Measurements from ENCODE around the gene TMEM243. TPM values are rescaled to one million over a fixed set of nuclear protein-coding genes. Genes with fewer than 3 reads are reported as not detected.
A peak's percentile ranks its signal among the peaks of the same experiment; 100 is the strongest.

The TMEM243 gene
- total and polyA plus RNA-seq, 2 donors (not counting 3 experiments of a cell fraction or from before 2014, with no cell fraction given), result 26.9 to 28.8 TPM

DNA sequence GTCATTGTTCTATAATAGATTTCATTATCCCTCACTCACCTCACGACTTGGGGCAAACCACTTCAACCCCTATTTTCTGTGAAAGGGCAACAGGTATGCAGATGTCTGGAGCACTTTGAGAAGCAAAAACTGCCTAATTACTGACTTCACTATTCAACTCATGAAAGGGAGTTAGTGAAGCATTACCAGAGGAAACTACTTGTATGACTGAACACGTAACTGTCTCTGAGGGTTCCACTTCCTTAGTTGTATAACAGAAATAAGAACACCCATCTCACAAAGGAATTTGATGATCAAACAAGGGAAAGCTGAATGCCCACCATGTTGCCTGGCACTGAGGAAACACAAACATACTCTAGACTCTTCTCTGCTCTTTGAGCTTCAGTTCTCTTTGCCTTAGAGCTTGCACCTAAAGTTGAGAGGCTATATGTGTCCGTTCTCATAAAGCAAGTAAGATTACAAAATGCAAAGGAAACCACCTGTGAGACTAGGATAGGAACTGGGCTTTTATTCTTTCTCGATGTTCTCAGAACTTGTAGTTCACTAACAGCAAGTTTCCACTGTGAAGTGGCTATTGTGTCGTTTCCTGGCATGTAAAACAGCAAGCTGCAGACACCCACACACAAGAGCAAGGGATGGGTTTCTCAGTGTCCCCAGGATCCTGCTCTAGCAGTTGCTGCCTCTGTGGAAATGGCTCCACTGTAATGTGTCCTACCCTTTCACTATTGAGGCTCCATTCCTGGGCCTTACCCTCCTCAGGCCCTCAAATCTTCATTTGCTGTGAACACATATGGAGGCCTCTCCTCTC lies 2.6 kb downstream of the TMEM243 start:
- Histone ChIP-seq H3K9me3 (replicated peaks; ENCODE audit: control insufficient read depth, insufficient read depth, low read length) (no peaks in the 10 kb centered on the region), H4K20me1 (replicated peaks; ENCODE audit: control insufficient read depth, extremely low read depth, insufficient read depth, low read length) (no peaks in the 10 kb centered on the region), H3K4me3 (replicated peaks in 1 of 3; ENCODE audit: insufficient read depth in 1 of 3, low read depth in 1 of 3, low read length in 3 of 3) (no peak overlapping the region), H3K9ac (replicated peaks; ENCODE audit: extremely low read depth, insufficient read depth, low read length) (no peak overlapping the region), H3K4me1 (ENCODE audit: control insufficient read depth, extremely low read depth, insufficient read depth, low read length) (peaks cover 18% of the 10 kb centered on the region), H3K27ac (ENCODE audit: insufficient read depth, low read depth, low read length) (no peak overlapping the region), H3K9me1 (replicated peaks; ENCODE audit: control insufficient read depth, extremely low read depth, insufficient read depth, low read length) (no peaks in the 10 kb centered on the region), H2AFZ (ENCODE audit: low read depth, low read length) (no peak overlapping the region), H3K4me2 (ENCODE audit: insufficient read depth, low read length) (no peak overlapping the region), H3K36me3 (ENCODE audit: control insufficient read depth in 2 of 2, extremely low read depth in 1 of 2, insufficient read depth in 2 of 2, low read length in 2 of 2) (no peaks in the 10 kb centered on the region), H3K27me3 (ENCODE audit: control insufficient read depth in 2 of 2, insufficient read depth in 2 of 2, low read length in 2 of 2) (peaks cover 1 to 2% of the 10 kb centered on the region in 2 experiments), H3K79me2 (ENCODE audit: control insufficient read depth, insufficient read depth, low read length) (peaks cover 37% of the 10 kb centered on the region)
- dilution Hi-C loops (cut with MboI; ENCODE audit: extremely low pct_ligation_motif_present, low sequenced_read_pairs), result no loop called here
- BruUV-seq (replicated peaks), result no TSS peak
- ChIA-PET POLR2A (no interaction called here), CTCF (interaction anchor here (1.2 to 2.8 kb wide), 4 partner anchors 9 to 289 kb away, joined by 3 to 8 read pairs (median 5); no protein-coding TSS in a partner anchor)
- peak; percentile 15 for DNase-seq (ENCODE audit: low read depth, low spot score)
- intact Hi-C loops (cut with micrococcal nuclease), result loop anchor here (5.0 kb wide), 1 partner anchor 290 kb away; no protein-coding TSS in a partner anchor
- FAIRE-seq, result no peak
- TF ChIP-seq FOS (IDR thresholded peaks at IDR 0.05; ENCODE audit: borderline replicate concordance, insufficient read depth, low read length) (no peak), JUN (IDR thresholded peaks at IDR 0.05; ENCODE audit: borderline replicate concordance, insufficient read depth, insufficient read length, low read depth) (no peak), EZH2 (IDR thresholded peaks at IDR 0.05; ENCODE audit: borderline replicate concordance, low read depth, low read length, severe bottlenecking) (no peak), MYC (IDR thresholded peaks at IDR 0.05; ENCODE audit: low read depth, low read length) (no peak), GATA2 (IDR thresholded peaks at IDR 0.05; ENCODE audit: insufficient read depth, insufficient read length, low read depth, low read length) (no peak), POLR2A (IDR thresholded peaks at IDR 0.05; ENCODE audit: low read depth, low read length) (no peak), POLR2AphosphoS5 (IDR thresholded peaks at IDR 0.05; ENCODE audit: insufficient read depth, low read depth, low read length) (no peak)
- TF ChIP-seq, protein P1, sequence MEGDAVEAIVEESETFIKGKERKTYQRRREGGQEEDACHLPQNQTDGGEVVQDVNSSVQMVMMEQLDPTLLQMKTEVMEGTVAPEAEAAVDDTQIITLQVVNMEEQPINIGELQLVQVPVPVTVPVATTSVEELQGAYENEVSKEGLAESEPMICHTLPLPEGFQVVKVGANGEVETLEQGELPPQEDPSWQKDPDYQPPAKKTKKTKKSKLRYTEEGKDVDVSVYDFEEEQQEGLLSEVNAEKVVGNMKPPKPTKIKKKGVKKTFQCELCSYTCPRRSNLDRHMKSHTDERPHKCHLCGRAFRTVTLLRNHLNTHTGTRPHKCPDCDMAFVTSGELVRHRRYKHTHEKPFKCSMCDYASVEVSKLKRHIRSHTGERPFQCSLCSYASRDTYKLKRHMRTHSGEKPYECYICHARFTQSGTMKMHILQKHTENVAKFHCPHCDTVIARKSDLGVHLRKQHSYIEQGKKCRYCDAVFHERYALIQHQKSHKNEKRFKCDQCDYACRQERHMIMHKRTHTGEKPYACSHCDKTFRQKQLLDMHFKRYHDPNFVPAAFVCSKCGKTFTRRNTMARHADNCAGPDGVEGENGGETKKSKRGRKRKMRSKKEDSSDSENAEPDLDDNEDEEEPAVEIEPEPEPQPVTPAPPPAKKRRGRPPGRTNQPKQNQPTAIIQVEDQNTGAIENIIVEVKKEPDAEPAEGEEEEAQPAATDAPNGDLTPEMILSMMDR (IDR thresholded peaks at IDR 0.05; ENCODE audit: extremely low read depth in 1 of 2, insufficient read depth in 1 of 2, low read depth in 1 of 2, low read length in 2 of 2), result no peak
- TF ChIP-seq, protein P2, sequence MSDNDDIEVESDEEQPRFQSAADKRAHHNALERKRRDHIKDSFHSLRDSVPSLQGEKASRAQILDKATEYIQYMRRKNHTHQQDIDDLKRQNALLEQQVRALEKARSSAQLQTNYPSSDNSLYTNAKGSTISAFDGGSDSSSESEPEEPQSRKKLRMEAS (IDR thresholded peaks at IDR 0.05; ENCODE audit: insufficient read depth, insufficient read length), result no peak

Measured in endothelial cell of umbilical vein (primary cell).